HEK293T (cell line): ENCODE results near the gene DOCK2.

Experiments
- ARNT ChIP-seq: fragments of 450-650 bp; IDR thresholded peaks from 2 replicates; pipeline ENCODE4 v1.6.1; 2017; ENCODE audit warnings: mild to moderate bottlenecking
- ELF4 ChIP-seq: fragments of 450-650 bp; IDR thresholded peaks from 2 replicates; pipeline ENCODE4 v1.6.1; 2017; ENCODE audit warnings: antibody characterized with exemption
- FOXA1 ChIP-seq: fragments of 450-650 bp; IDR thresholded peaks from 2 replicates; pipeline ENCODE4 v1.6.1; 2016; ENCODE audit warnings: mild to moderate bottlenecking
- FOXM1 ChIP-seq: fragments of 450-650 bp; IDR thresholded peaks from 2 replicates; pipeline ENCODE4 v1.6.1; 2017; ENCODE audit warnings: mild to moderate bottlenecking, borderline replicate concordance
- HDGF ChIP-seq: fragments of 450-650 bp; IDR thresholded peaks from 2 replicates; pipeline ENCODE4 v1.6.1; 2017; ENCODE audit warnings: antibody characterized with exemption, borderline replicate concordance
- LEF1 ChIP-seq: fragments of 450-650 bp; IDR thresholded peaks from 2 replicates; pipeline ENCODE4 v1.6.1; 2017; ENCODE audit warnings: mild to moderate bottlenecking, borderline replicate concordance
- SP1 ChIP-seq: fragments of 450-650 bp; IDR thresholded peaks from 2 replicates; pipeline ENCODE4 v1.6.1; 2017

- TF ChIP-seq LEF1 (no peak), FOXM1 (no peak), SP1 (no peak), FOXA1 (no peak), ARNT (no peak), HDGF (no peak), ELF4 (no peak)
Measured at GRCh38 chr5:169851321-169851850, 214.3 kb downstream of the DOCK2 start.
